Esophagus (tissue), 2 donors: ENCODE data around the gene A3GALT2. TPM values are rescaled to one million over a fixed set of nuclear protein-coding genes. Genes with fewer than 3 reads are reported as not detected.
A peak's percentile ranks its signal among the peaks of the same experiment; 100 is the strongest.

Experiments
- H3K27ac ChIP-seq, 2 donors: one replicate each; pipeline ENCODE4 v1.5.1; 2013; ENCODE audit warnings: low read depth in 2 of 2, mild to moderate bottlenecking in 2 of 2, inconsistent platforms in 1 of 2, low read length in 1 of 2, moderate library complexity in 1 of 2
- H3K27me3 ChIP-seq, 2 donors: one replicate each; pipeline ENCODE4 v1.6.1; 2013; ENCODE audit warnings: low read length in 2 of 2, control low read depth in 1 of 2, mild to moderate bottlenecking in 1 of 2; ENCODE audit not compliant: insufficient read depth in 2 of 2, control insufficient read depth in 1 of 2
- H3K36me3 ChIP-seq, 2 donors: one replicate each; pipeline ENCODE4 v1.6.1; 2013; ENCODE audit warnings: low read length in 1 of 2; ENCODE audit not compliant: control insufficient read depth in 2 of 2, insufficient read depth in 2 of 2
- H3K4me1 ChIP-seq, 2 donors: one replicate each; pipeline ENCODE4 v1.6.1; 2013; ENCODE audit warnings: low read length in 1 of 2; ENCODE audit not compliant: control insufficient read depth in 2 of 2, insufficient read depth in 2 of 2
- H3K4me3 ChIP-seq, 2 donors: one replicate each; pipeline ENCODE4 v1.5.1; 2013; ENCODE audit warnings: low read length in 2 of 2, mild to moderate bottlenecking in 2 of 2, low read depth in 1 of 2, moderate library complexity in 1 of 2
- H3K9me3 ChIP-seq, 2 donors: one replicate each; pipeline ENCODE4 v1.6.1; 2013; ENCODE audit warnings: mild to moderate bottlenecking in 2 of 2, low read depth in 1 of 2, low read length in 1 of 2, moderate library complexity in 1 of 2; ENCODE audit not compliant: control insufficient read depth in 2 of 2, insufficient read depth in 1 of 2
- WGBS, 2 donors: extraction: QIAGEN DNeasy Blood & Tissue Kit; methylation state at CpG; one replicate each; pipeline ENCODE4 v1.1.7; 2013; 5-methylcytosine and 5-hydroxymethylcytosine counted together
- polyA plus RNA-seq, 2 donors: library from polyadenylated mRNA; stranded (reverse); fragments of 200-250 nt; gene quantifications; one replicate each; pipeline ENCODE4 v1.2.3, GENCODE V29; 2013
- donor health status: healthy with polysubstance abuse.
- donor health status: Bipolar disorder and iron deficiency.

Gene A3GALT2
- polyA plus RNA-seq, 2 donors, result 0.04 TPM; not detected in 1

DNA sequence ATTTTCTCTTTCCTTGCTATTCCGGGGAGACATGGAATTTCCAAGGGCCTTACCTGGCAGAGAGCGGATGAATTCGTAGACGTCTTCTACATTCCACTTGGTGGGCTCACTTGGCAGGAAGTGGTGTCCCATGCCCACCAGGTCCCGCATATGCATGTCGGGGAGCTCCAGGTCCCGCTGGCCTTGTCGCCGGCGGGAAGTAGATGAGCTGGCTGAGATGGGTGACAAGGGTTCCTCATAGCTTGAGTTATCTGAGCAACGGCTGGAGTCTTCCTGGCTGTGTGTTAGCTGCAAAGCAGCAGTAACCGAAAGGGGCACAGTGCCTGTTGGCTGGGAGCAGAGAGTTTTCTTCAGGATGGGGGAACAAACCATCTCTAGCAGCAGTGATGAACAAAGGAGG, 7.9 kb upstream of the A3GALT2 start:
- H3K4me3 ChIP-seq, result no peak overlapping the region
- H3K36me3 ChIP-seq, result peaks cover 35 to 70% of the 10 kb centered on the region in 2 donors
- peak overlapping the region in 1 of 2 donors; percentile 26 for H3K27ac ChIP-seq
- no peaks in the 10 kb centered on the region for H3K9me3 ChIP-seq
- H3K27me3 ChIP-seq, result no peaks in the 10 kb centered on the region
- peaks cover 0 to 6% of the 10 kb centered on the region in 2 donors for H3K4me1 ChIP-seq
- WGBS, 2 donors, result 94 to 95% methylated on average over 12 of the region's 12 CpGs

DNA sequence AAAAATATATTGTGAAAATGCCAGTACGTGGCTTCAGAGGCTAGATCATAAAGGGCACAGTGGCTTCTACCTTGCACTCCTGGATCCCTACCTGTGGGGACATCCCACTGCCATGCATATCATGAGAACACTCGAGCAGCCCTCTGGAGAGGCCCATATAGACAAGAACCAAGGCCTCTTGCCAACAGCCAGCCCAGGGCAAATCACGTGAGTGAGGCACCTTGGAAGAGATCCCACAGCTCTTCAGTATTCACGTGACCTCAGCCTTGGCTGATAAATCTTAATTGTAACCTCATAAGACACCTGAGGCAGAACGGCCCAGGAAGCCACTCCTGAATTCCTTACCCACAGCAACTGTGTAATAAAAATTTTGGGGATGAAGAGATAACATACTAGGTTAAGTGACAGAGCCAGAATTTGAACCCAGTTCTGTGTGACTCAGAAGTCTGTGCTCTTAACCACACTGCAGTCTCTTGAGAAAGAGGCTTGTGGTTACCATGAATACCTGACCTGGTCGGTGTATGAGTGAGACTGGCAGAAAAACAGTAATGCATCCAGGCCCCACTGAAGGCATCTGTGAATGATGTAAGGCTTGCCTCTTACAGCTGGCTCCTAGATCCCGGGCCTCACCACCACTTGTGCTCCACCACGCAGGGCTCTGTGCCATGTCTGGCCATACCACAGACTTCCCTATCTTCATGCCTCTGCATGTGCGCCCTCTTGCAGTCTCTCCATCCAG, 6.9 kb upstream of the A3GALT2 start:
- H3K36me3 ChIP-seq, result peaks cover 37 to 80% of the 10 kb centered on the region in 2 donors
- H3K4me3 ChIP-seq, result no peak overlapping the region
- peak overlapping the region in 1 of 2 donors; percentile 33 for H3K27ac ChIP-seq
- H3K27me3 ChIP-seq, result no peaks in the 10 kb centered on the region
- H3K9me3 ChIP-seq, result no peaks in the 10 kb centered on the region
- 38 to 45% methylated on average over 9 of the region's 9 CpGs for WGBS, 2 donors
- H3K4me1 ChIP-seq, result peaks cover 0 to 6% of the 10 kb centered on the region in 2 donors

DNA sequence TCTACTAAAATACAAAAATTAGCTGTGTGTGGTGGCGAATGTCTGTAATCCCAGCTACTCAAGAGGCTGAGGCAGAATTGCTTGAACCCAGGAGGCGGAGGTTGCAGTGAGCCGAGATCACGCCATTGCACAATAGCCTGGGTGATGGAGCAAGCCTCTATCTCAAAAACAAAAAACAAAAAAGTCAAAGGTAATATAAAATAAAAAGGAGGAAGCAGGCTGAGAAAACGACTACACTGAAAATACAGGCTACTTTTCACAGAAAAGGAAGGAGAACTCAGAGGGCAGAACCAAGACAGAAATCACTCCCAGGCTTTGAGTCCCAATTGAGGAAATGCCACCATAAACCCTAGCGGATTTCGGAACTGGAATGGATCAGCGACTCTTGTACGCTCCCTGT, 5.9 kb upstream of the A3GALT2 start:
- H3K4me3 ChIP-seq, result no peak overlapping the region
- WGBS, 2 donors, result 85 to 86% methylated on average over 9 of the region's 9 CpGs
- no peak overlapping the region for H3K27ac ChIP-seq
- no peaks in the 10 kb centered on the region for H3K4me1 ChIP-seq
- no peaks in the 10 kb centered on the region for H3K27me3 ChIP-seq
- H3K9me3 ChIP-seq, result no peaks in the 10 kb centered on the region
- H3K36me3 ChIP-seq, result peaks cover 37 to 72% of the 10 kb centered on the region in 2 donors

DNA sequence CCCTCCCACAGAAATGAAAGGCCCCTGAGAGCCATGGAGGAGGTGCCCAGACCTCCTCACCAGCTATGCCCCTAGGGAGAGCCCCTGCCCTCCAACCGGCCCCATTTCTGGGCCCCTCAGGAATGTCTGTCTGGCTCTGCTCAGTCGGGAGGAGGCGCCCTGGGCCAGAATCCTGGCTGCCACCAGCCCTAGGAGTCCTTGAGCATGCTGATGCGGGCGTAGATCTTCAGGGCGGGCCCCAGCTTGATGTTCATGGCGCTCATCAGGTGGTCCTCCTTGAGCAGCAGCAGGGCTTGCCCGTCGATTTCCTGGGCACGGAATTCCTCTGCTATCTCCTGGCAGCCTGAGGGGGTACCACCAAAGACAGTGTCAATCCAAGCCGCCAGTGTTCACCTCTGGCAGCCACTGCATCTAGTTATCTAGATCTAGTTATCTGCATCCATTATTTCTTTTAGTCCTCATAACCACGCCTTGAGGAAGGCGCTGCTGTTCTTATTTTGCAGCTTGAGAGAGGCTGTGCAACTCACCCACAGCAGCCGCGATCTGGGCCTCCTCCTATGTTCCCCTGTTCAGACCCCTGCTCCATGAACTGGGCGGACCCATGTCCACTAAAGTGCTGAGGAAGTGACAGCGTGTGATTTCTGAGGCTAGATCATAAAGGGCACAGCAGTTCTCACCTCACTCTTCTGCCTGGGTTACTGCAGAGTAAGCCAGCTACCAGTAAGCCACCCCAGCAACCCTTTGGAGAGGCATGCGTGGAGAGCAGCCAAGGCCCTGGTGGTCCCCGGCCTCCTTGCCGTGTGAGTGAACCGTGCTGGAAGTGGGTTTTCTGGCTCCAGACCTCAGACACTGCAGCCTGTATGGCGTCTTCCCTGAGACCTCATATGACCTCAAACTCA, 4.0 kb upstream of the A3GALT2 start:
- H3K27ac ChIP-seq, result no peak overlapping the region
- no peaks in the 10 kb centered on the region for H3K9me3 ChIP-seq
- H3K36me3 ChIP-seq, result peaks cover 27 to 54% of the 10 kb centered on the region in 2 donors
- 77 to 80% methylated on average over 22 of the region's 22 CpGs for WGBS, 2 donors
- no peaks in the 10 kb centered on the region for H3K4me1 ChIP-seq
- no peak overlapping the region for H3K4me3 ChIP-seq
- no peaks in the 10 kb centered on the region for H3K27me3 ChIP-seq

DNA sequence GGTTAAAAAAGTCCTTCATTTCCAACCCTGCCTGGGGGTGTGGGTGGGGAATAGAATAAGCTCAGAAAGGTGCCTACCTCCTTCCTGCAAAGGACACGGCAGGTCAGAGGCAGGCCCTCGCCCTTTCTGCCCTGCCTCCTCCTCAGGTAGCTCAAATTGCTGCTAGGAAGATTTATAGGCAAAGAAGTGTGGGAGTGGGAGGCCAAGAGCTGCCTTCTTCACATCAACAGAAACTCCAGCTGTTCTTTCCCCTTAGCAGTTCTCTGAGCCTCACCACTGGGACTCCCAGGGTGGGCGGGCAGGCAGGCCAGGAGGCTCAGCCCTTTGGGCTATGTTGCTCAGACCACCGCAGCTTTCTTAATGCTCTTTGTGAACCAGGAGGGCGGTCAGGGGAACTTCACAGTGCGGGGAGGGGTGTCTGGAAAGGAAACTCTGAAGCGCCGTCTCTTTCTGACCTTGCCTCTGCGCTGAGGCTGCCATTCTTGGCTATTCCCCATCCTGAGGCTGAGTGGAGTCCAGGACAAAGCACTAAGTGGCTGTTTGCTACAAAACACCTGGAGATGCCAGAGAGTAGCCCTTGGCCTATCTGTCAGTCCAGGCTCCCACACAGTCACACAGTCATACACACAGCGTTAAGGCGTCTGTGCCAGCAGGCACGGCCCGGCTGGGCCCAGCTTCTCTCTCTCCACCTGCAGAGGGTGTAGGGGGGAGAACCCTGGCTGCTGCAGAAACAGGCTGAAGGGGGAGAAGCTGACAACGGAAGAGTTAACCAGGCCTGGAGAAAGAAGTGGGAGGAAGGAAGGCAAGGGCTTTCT, 3.0 kb upstream of the A3GALT2 start:
- Histone ChIP-seq H3K4me3 (no peak overlapping the region), H3K4me1 (no peaks in the 10 kb centered on the region), H3K27me3 (no peaks in the 10 kb centered on the region), H3K36me3 (peaks cover 22 to 45% of the 10 kb centered on the region in 2 donors), H3K27ac (no peak overlapping the region), H3K9me3 (no peaks in the 10 kb centered on the region)
- WGBS, 2 donors, result 77 to 83% methylated on average over 14 of the region's 14 CpGs

DNA sequence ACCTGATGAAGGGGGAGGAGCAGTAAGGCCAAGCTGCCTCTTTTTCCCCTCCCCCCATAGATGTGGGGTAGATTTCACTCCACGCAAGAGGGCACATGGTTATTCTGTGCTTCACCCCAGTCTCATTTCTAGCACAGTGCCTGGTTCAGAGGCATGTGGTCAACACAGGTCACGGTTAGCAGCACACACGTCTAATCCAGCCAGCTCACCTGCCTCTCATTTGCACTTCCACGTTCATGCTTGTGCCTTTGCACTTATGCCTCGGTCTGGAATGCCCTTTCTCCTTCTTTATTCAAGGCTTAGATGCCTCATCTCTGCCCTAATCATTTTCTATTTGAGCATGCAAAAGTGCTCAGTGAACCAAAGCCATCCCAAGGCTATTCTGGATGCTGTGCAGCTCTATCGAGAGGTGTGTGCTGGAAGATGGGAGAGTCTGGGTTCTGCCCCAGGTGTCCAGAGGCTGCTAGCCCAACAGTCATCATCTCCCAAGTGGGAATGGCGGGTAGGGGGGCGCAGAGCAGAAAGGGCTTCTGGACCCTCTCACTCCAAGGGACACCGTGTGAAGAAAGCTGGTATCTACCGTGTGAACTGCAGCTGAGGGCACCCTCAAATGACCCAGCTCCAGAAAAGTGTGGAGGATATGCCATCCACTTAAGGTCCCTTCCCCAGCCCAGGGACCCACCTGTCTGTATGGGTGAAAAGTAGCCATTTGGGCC, 2.1 kb upstream of the A3GALT2 start:
- Histone ChIP-seq H3K4me3 (no peak overlapping the region), H3K9me3 (no peaks in the 10 kb centered on the region), H3K36me3 (peaks cover 21 to 40% of the 10 kb centered on the region in 2 donors), H3K4me1 (no peaks in the 10 kb centered on the region), H3K27me3 (no peaks in the 10 kb centered on the region), H3K27ac (no peak overlapping the region)
- WGBS, 2 donors, result 75 to 83% methylated on average over 10 of the region's 10 CpGs

DNA sequence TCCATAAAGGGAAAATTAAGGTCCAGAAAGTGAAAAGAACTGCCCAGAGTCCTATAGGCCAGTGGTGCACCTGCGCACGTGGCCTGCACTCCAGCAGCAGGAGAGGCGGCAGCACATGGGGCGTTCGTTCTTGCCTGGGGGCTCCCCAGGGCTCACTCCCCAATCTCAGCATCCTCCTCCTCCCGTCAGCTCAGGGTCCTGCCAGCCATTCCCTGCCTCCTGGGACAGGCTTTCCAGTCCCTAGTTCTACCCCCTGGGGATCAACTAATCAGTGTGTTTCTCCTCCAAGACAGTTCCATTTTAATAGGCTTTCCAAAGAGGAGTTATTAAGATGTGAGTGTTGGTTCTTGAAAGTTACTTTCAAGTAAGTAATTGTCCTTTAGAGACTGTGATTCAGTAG, 1.2 kb upstream of the A3GALT2 start:
- no peaks in the 10 kb centered on the region for H3K4me1 ChIP-seq
- no peak overlapping the region for H3K27ac ChIP-seq
- no peaks in the 10 kb centered on the region for H3K27me3 ChIP-seq
- 74 to 91% methylated on average over 6 of the region's 6 CpGs for WGBS, 2 donors
- no peaks in the 10 kb centered on the region for H3K9me3 ChIP-seq
- no peak overlapping the region for H3K4me3 ChIP-seq
- peaks cover 15 to 33% of the 10 kb centered on the region in 2 donors for H3K36me3 ChIP-seq

DNA sequence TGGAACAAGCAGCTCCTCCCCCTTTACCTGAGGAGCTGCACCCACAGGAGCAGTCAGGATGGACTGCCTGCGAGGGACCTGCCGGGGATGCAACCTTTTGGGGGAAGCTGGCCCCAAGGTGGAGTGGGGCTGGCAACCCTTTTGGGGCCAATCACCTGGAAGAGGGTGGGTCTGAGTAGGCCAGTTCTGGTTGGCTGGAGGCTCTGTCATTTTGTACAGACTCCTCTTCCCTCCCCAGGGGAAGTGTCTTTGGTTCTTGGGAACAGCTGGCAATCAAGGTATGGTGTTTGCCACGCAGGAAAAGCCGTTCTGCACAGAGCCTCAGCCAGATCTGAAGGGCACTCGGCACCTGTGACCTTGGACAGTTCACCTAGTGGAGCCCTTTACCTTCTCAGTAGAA, 280 bp upstream of the A3GALT2 start:
- no peak overlapping the region for H3K27ac ChIP-seq
- peaks cover 15 to 30% of the 10 kb centered on the region in 2 donors for H3K36me3 ChIP-seq
- no peaks in the 10 kb centered on the region for H3K27me3 ChIP-seq
- H3K9me3 ChIP-seq, result no peaks in the 10 kb centered on the region
- no peak overlapping the region for H3K4me3 ChIP-seq
- 72 to 79% methylated on average over 5 of the region's 5 CpGs for WGBS, 2 donors
- H3K4me1 ChIP-seq, result no peaks in the 10 kb centered on the region
